A549 (cell line): Measurements from ENCODE around the gene SMAD3. TPM values are rescaled to one million over a fixed set of nuclear protein-coding genes. Genes with fewer than 3 reads are reported as not detected.
A peak's percentile ranks its signal among the peaks of the same experiment; 100 is the strongest.

Source experiments
- ATOH8 ChIP-seq: fragments of 250-450 bp; sonication (Bioruptor Pico); IDR thresholded peaks from 2 replicates; pipeline ENCODE4 v1.5.0; 2020; ENCODE audit warnings: low read depth, mild to moderate bottlenecking, moderate library complexity
- BCL3 ChIP-seq: fragments of >200 bp; sonication (Bioruptor Twin); formaldehyde crosslinking; IDR thresholded peaks from 3 replicates; pipeline ENCODE4 v1.6.1; 2016
- CBX2 ChIP-seq: fragments of 200-600 bp; sonication (generic); IDR thresholded peaks from 2 replicates; pipeline ENCODE4 v1.6.1; 2016; ENCODE audit warnings: low read depth, mild to moderate bottlenecking, borderline replicate concordance
- CBX8 ChIP-seq: fragments of 200-600 bp; sonication (generic); IDR thresholded peaks from 2 replicates; pipeline ENCODE4 v1.6.1; 2016
- CEBPB ChIP-seq, 2 experiments: fragments of >200 bp in 1 of 2; sonication (Bioruptor Twin) in 1 of 2; formaldehyde crosslinking in 1 of 2; IDR thresholded peaks; 2 replicates each; pipeline ENCODE4 v1.6.1; 2012 to 2016
- CHD2 ChIP-seq: fragments of 150-350 bp; IDR thresholded peaks from 2 replicates; pipeline ENCODE4 v1.6.1; 2014; ENCODE audit warnings: low read length; ENCODE audit not compliant: partially characterized antibody
- CHD4 ChIP-seq: fragments of 200-600 bp; sonication (generic); IDR thresholded peaks from 2 replicates; pipeline ENCODE4 v1.6.1; 2016; ENCODE audit warnings: antibody characterized with exemption, mild to moderate bottlenecking, borderline replicate concordance
- EHF ChIP-seq: fragments of 250-450 bp; sonication (Bioruptor Pico); IDR thresholded peaks from 2 replicates; pipeline ENCODE4 v1.5.0; 2020; ENCODE audit warnings: mild to moderate bottlenecking
- EHMT2 ChIP-seq: fragments of 200-600 bp; sonication (generic); IDR thresholded peaks from 2 replicates; pipeline ENCODE4 v1.6.1; 2016; ENCODE audit warnings: antibody characterized with exemption, low read depth, mild to moderate bottlenecking, moderate library complexity
- EP300 ChIP-seq, 2 experiments: fragments of >200 bp; sonication (Bioruptor Twin); formaldehyde crosslinking; IDR thresholded peaks; 2 replicates in 1 of 2; 3 replicates in 1 of 2; pipeline ENCODE4 v1.6.1; 2016 to 2017
- FOSL2 ChIP-seq, 2 experiments: fragments of 450-650 bp in 1 of 2; fragments of >200 bp in 1 of 2; sonication (Bioruptor Twin) in 1 of 2; formaldehyde crosslinking; IDR thresholded peaks; 2 replicates each; pipeline versions ENCODE4 v1.5.0 to v1.6.1; 2016 to 2020; ENCODE audit warnings: mild to moderate bottlenecking in 1 of 2, moderate library complexity in 1 of 2
- GATA3 ChIP-seq: IDR thresholded peaks from 2 replicates; pipeline ENCODE4 v1.6.1; 2012; ENCODE audit warnings: borderline replicate concordance
- HDAC2 ChIP-seq: fragments of 200-600 bp; sonication (generic); IDR thresholded peaks from 2 replicates; pipeline ENCODE4 v1.6.1; 2016
- HES2 ChIP-seq: fragments of >200 bp; sonication (Bioruptor Twin); formaldehyde crosslinking; IDR thresholded peaks from 2 replicates; pipeline ENCODE4 v1.6.1; 2016
- HEYL ChIP-seq: fragments of 250-450 bp; sonication (Bioruptor Pico); IDR thresholded peaks from 2 replicates; pipeline ENCODE4 v1.8.0; 2021; ENCODE audit warnings: mild to moderate bottlenecking, moderate library complexity
- HOXB13 ChIP-seq: fragments of 250-450 bp; sonication (Bioruptor Pico); IDR thresholded peaks from 2 replicates; pipeline ENCODE4 v1.5.0; 2020; ENCODE audit warnings: low read depth, mild to moderate bottlenecking, moderate library complexity
- HOXB5 ChIP-seq: fragments of 250-450 bp; sonication (Bioruptor Pico); IDR thresholded peaks from 2 replicates; pipeline ENCODE4 v1.5.0; 2020; ENCODE audit warnings: mild to moderate bottlenecking, moderate library complexity
- KDM1A ChIP-seq: fragments of 200-600 bp; sonication (generic); IDR thresholded peaks from 2 replicates; pipeline ENCODE4 v1.6.1; 2016; ENCODE audit warnings: low read depth, mild to moderate bottlenecking
- KDM5A ChIP-seq: fragments of 200-600 bp; sonication (generic); IDR thresholded peaks from 2 replicates; pipeline ENCODE4 v1.6.1; 2016; ENCODE audit warnings: antibody characterized with exemption, mild to moderate bottlenecking
- MAX ChIP-seq: IDR thresholded peaks from 2 replicates; pipeline ENCODE4 v1.6.1; 2012
- MAZ ChIP-seq: fragments of 150-350 bp; IDR thresholded peaks from 2 replicates; pipeline ENCODE4 v1.6.1; 2014; ENCODE audit warnings: antibody characterized with exemption, low read depth, low read length, borderline replicate concordance
- MYC ChIP-seq: IDR thresholded peaks from 2 replicates; pipeline ENCODE4 v1.6.1; 2012; ENCODE audit warnings: mild to moderate bottlenecking, inconsistent platforms, low read length, improper control_type of control experiment, borderline replicate concordance
- NR3C1 ChIP-seq: fragments of >200 bp; sonication (Bioruptor Twin); formaldehyde crosslinking; IDR thresholded peaks from 3 replicates; pipeline ENCODE4 v1.6.1; 2017
- PHF8 ChIP-seq: fragments of 200-600 bp; sonication (generic); IDR thresholded peaks from 2 replicates; pipeline ENCODE4 v1.6.1; 2016; ENCODE audit warnings: low read depth, mild to moderate bottlenecking, antibody characterized with exemption, moderate library complexity, borderline replicate concordance
- POLR2A ChIP-seq: IDR thresholded peaks from 2 replicates; pipeline ENCODE4 v1.6.1; 2012; ENCODE audit warnings: mild to moderate bottlenecking, low read length
- POLR2AphosphoS2 ChIP-seq: conservative IDR thresholded peaks from 2 replicates; pipeline ENCODE4 v1.6.1; 2012; ENCODE audit warnings: low read length, improper control_type of control experiment, inconsistent platforms
- RAD21 ChIP-seq, 2 experiments: fragments of >200 bp in 1 of 2; sonication (Bioruptor Twin) in 1 of 2; formaldehyde crosslinking in 1 of 2; IDR thresholded peaks in 1 of 2; conservative IDR thresholded peaks in 1 of 2; 2 replicates in 1 of 2; 3 replicates in 1 of 2; pipeline ENCODE4 v1.6.1; 2012 to 2018; ENCODE audit warnings: inconsistent platforms in 1 of 2
- RARB ChIP-seq: fragments of 250-450 bp; sonication (Bioruptor Pico); IDR thresholded peaks from 2 replicates; pipeline ENCODE4 v1.8.0; 2021; ENCODE audit warnings: mild to moderate bottlenecking, moderate library complexity
- RNF2 ChIP-seq: fragments of 200-600 bp; sonication (generic); IDR thresholded peaks from 2 replicates; pipeline ENCODE4 v1.6.1; 2016; ENCODE audit warnings: low read depth, mild to moderate bottlenecking, antibody characterized with exemption, moderate library complexity, borderline replicate concordance
- SMC3 ChIP-seq: fragments of >200 bp; sonication (Bioruptor Twin); formaldehyde crosslinking; IDR thresholded peaks from 3 replicates; pipeline ENCODE4 v1.6.1; 2018; ENCODE audit warnings: inconsistent platforms
- TFCP2L1 ChIP-seq: fragments of 250-450 bp; sonication (Bioruptor Pico); IDR thresholded peaks from 2 replicates; pipeline ENCODE4 v1.5.0; 2021; ENCODE audit warnings: mild to moderate bottlenecking
- USF2 ChIP-seq: fragments of 450-650 bp; IDR thresholded peaks from 2 replicates; pipeline ENCODE4 v1.6.1; 2014; ENCODE audit warnings: antibody characterized with exemption
- ZFP36 ChIP-seq: fragments of 450-650 bp; IDR thresholded peaks from 2 replicates; pipeline ENCODE4 v1.6.1; 2014; ENCODE audit warnings: borderline replicate concordance; ENCODE audit not compliant: partially characterized antibody
- ZNF302 ChIP-seq: fragments of 250-450 bp; sonication (Bioruptor Pico); IDR thresholded peaks from 2 replicates; pipeline ENCODE4 v1.9.0; 2021; ENCODE audit warnings: inconsistent platforms, mild to moderate bottlenecking, moderate library complexity
- ZSCAN20 ChIP-seq: fragments of 250-450 bp; sonication (Bioruptor Pico); IDR thresholded peaks from 2 replicates; pipeline ENCODE4 v1.8.0; 2022; ENCODE audit warnings: mild to moderate bottlenecking, moderate library complexity
- polyA plus RNA-seq, 4 experiments: library from polyadenylated mRNA; depleted of rRNA in 3 of 4; stranded (reverse); fragments of >200 nt; fragmentation: RNase III in 1 of 4; extraction: RNeasy Plus Mini Kit Qiagen cat#74134 plus additional on column Dnase treatment in 1 of 4; gene quantifications; 2 replicates in 3 of 4; 3 replicates in 1 of 4; pipeline ENCODE4 v1.2.3, GENCODE V29; 2011 to 2017
- TF ChIP-seq, protein P1 (sequence below): IDR thresholded peaks from 2 replicates; pipeline ENCODE4 v1.6.1; 2012; ENCODE audit warnings: low read depth, borderline replicate concordance
- TF ChIP-seq, protein P2 (sequence below): fragments of 150-350 bp; IDR thresholded peaks from 2 replicates; pipeline ENCODE4 v1.6.1; 2014; ENCODE audit warnings: low read depth, mild to moderate bottlenecking, low read length

The SMAD3 gene
- polyA plus RNA-seq, 2 of the 4 experiments (the other 2 are of a cell fraction), result 74.6 to 77.2 TPM

- peak; percentile 98 to 99 for TF ChIP-seq CEBPB (IDR thresholded peaks at IDR 0.05)
- peak; percentile 89 for TF ChIP-seq HOXB13 (CRISPR knock-in tag)
- no peak for TF ChIP-seq CHD4
- 0 out of 2 replicates have a peak, but pooled peaks have one; percentile 28 for TF ChIP-seq EHMT2
- peak; percentile 84 for TF ChIP-seq EHF (CRISPR knock-in tag)
- no peak for TF ChIP-seq KDM1A
- TF ChIP-seq HOXB5 (CRISPR knock-in tag), result peak; percentile 76
- TF ChIP-seq KDM5A, result no peak
- TF ChIP-seq ATOH8 (CRISPR knock-in tag), result peak; percentile 64; the same call in 1 of the 2 replicates
- TF ChIP-seq POLR2AphosphoS2, result no peak
- TF ChIP-seq HEYL, result peak; percentile 56
- no peak for TF ChIP-seq RNF2
- TF ChIP-seq ZFP36, result no peak
- no peak for TF ChIP-seq HDAC2
- peak; percentile 31; the same call in 1 of the 2 replicates for TF ChIP-seq POLR2A
- TF ChIP-seq MYC, result peak; percentile 78
- TF ChIP-seq MAX, result peak; percentile 89
- TF ChIP-seq ZNF302, result peak; percentile 83
- no peak for TF ChIP-seq MAZ
- TF ChIP-seq RAD21 (conservative IDR thresholded peaks at IDR 0.05 in 1 of 2, IDR thresholded peaks at IDR 0.05 in 1 of 2), result peak; percentile 40 to 52
- TF ChIP-seq, protein P1, sequence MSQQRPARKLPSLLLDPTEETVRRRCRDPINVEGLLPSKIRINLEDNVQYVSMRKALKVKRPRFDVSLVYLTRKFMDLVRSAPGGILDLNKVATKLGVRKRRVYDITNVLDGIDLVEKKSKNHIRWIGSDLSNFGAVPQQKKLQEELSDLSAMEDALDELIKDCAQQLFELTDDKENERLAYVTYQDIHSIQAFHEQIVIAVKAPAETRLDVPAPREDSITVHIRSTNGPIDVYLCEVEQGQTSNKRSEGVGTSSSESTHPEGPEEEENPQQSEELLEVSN, result peak; percentile 80
- TF ChIP-seq CBX8, result no peak
- TF ChIP-seq USF2, result no peak; the same call in none of the 2 replicates
- TF ChIP-seq HES2, result peak; percentile 85
- TF ChIP-seq TFCP2L1 (CRISPR knock-in tag), result peak; percentile 70; the same call in 1 of the 2 replicates
- peak; percentile 96 for TF ChIP-seq GATA3
- no peak for TF ChIP-seq NR3C1
- TF ChIP-seq RARB (CRISPR knock-in tag), result peak; percentile 10; the same call in 1 of the 2 replicates
- TF ChIP-seq, protein P2, sequence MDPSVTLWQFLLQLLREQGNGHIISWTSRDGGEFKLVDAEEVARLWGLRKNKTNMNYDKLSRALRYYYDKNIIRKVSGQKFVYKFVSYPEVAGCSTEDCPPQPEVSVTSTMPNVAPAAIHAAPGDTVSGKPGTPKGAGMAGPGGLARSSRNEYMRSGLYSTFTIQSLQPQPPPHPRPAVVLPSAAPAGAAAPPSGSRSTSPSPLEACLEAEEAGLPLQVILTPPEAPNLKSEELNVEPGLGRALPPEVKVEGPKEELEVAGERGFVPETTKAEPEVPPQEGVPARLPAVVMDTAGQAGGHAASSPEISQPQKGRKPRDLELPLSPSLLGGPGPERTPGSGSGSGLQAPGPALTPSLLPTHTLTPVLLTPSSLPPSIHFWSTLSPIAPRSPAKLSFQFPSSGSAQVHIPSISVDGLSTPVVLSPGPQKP, result no peak
- TF ChIP-seq FOSL2 (IDR thresholded peaks at IDR 0.05), result peak; percentile 89
- TF ChIP-seq FOSL2 (CRISPR knock-in tag; IDR thresholded peaks at IDR 0.05), result peak; percentile 98
- peak; percentile 19; the same call in 1 of the 3 replicates for TF ChIP-seq SMC3
- TF ChIP-seq BCL3, result peak; percentile 85
- peak; percentile 79 to 87; a peak in 3 of 5 replicates for TF ChIP-seq EP300 (IDR thresholded peaks at IDR 0.05)
- TF ChIP-seq CHD2, result no peak
- TF ChIP-seq PHF8, result peak; percentile 41; the same call in 1 of the 2 replicates
- TF ChIP-seq ZSCAN20 (CRISPR knock-in tag), result peak; percentile 64
- TF ChIP-seq CBX2, result no peak
Observed at GRCh38 chr15:67048281-67049279, 16.8 kb upstream of the SMAD3 start (continued).
